ENCODE data around the gene TMSB4X. TPM values are rescaled to one million over a fixed set of nuclear protein-coding genes. Genes with fewer than 3 reads are reported as not detected.

TMSB4X gene
- polyA plus RNA-seq (2012; ENCODE audit: insufficient read length, low read depth) = 1,944 TPM

- TF ChIP-seq POLR2AphosphoS5 (IDR thresholded peaks at IDR 0.05; ENCODE audit: low read depth, low read length) (peak; percentile 97), TAF1 (IDR thresholded peaks at IDR 0.05; ENCODE audit: borderline replicate concordance, insufficient read depth, low read length) (peak; percentile 86), FOXP2 (optimal IDR thresholded peaks at IDR 0.05; ENCODE audit: borderline replicate concordance, extremely low read depth, extremely low read length, insufficient read depth) (peak; percentile 89), SIN3A (IDR thresholded peaks at IDR 0.05; ENCODE audit: borderline replicate concordance, insufficient read depth, low read length) (no peak)
- TF ChIP-seq, protein P1, sequence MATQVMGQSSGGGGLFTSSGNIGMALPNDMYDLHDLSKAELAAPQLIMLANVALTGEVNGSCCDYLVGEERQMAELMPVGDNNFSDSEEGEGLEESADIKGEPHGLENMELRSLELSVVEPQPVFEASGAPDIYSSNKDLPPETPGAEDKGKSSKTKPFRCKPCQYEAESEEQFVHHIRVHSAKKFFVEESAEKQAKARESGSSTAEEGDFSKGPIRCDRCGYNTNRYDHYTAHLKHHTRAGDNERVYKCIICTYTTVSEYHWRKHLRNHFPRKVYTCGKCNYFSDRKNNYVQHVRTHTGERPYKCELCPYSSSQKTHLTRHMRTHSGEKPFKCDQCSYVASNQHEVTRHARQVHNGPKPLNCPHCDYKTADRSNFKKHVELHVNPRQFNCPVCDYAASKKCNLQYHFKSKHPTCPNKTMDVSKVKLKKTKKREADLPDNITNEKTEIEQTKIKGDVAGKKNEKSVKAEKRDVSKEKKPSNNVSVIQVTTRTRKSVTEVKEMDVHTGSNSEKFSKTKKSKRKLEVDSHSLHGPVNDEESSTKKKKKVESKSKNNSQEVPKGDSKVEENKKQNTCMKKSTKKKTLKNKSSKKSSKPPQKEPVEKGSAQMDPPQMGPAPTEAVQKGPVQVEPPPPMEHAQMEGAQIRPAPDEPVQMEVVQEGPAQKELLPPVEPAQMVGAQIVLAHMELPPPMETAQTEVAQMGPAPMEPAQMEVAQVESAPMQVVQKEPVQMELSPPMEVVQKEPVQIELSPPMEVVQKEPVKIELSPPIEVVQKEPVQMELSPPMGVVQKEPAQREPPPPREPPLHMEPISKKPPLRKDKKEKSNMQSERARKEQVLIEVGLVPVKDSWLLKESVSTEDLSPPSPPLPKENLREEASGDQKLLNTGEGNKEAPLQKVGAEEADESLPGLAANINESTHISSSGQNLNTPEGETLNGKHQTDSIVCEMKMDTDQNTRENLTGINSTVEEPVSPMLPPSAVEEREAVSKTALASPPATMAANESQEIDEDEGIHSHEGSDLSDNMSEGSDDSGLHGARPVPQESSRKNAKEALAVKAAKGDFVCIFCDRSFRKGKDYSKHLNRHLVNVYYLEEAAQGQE (IDR thresholded peaks at IDR 0.05; ENCODE audit: insufficient read depth in 1 of 2, low read depth in 2 of 2, low read length in 2 of 2) = 0 out of 4 replicates have a peak, but pooled peaks of 1 of the 2 experiments have one; percentile 22
These were observed at the start of gene TMSB4X for GRCh38 chrX:12974796-12975669. Gene TMSB4X, plus strand, starts transcription at chrX:12975110.

DNA sequence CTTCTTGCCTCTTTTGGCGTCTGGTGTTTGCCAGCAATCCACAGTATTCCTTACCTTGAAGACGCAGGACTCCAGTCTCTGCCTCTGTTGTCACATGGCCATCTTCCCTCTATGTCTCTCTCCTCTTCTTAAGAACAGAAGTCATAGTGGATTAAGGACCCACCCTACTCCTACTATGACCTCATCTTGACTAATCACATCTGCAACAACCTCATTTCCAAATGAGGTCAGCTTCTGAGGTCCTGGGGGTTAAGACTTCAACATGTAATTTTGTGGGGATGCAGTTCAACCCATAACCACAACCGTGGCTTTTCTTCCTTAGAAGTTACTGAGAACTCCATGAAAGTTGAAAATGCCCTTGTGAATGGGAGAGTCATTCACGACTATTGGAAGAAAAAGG lies 45.2 kb upstream of the TMSB4X start:
- TF ChIP-seq FOXP2 (optimal IDR thresholded peaks at IDR 0.05; ENCODE audit: borderline replicate concordance, extremely low read depth, extremely low read length, insufficient read depth) = no peak
- TF ChIP-seq TAF1 (IDR thresholded peaks at IDR 0.05; ENCODE audit: borderline replicate concordance, insufficient read depth, low read length) = no peak
- TF ChIP-seq, protein P1 (IDR thresholded peaks at IDR 0.05; ENCODE audit: insufficient read depth in 1 of 2, low read depth in 2 of 2, low read length in 2 of 2) = no peak
- no peak for TF ChIP-seq SIN3A (IDR thresholded peaks at IDR 0.05; ENCODE audit: borderline replicate concordance, insufficient read depth, low read length)
- TF ChIP-seq POLR2AphosphoS5 (IDR thresholded peaks at IDR 0.05; ENCODE audit: low read depth, low read length) = no peak

- TF ChIP-seq FOXP2 (optimal IDR thresholded peaks at IDR 0.05; ENCODE audit: borderline replicate concordance, extremely low read depth, extremely low read length, insufficient read depth) (no peak), TAF1 (IDR thresholded peaks at IDR 0.05; ENCODE audit: borderline replicate concordance, insufficient read depth, low read length) (no peak), SIN3A (IDR thresholded peaks at IDR 0.05; ENCODE audit: borderline replicate concordance, insufficient read depth, low read length) (no peak)
- TF ChIP-seq, protein P1 (IDR thresholded peaks at IDR 0.05; ENCODE audit: insufficient read depth in 1 of 2, low read depth in 2 of 2, low read length in 2 of 2) = no peak
These were observed 44.8 kb upstream of the TMSB4X start for GRCh38 chrX:12930150-12930549.

GRCh38 chrX:12932244-12932643 lies 42.7 kb upstream of the TMSB4X start:
- TF ChIP-seq POLR2AphosphoS5 (IDR thresholded peaks at IDR 0.05; ENCODE audit: low read depth, low read length) (no peak), TAF1 (IDR thresholded peaks at IDR 0.05; ENCODE audit: borderline replicate concordance, insufficient read depth, low read length) (no peak), FOXP2 (optimal IDR thresholded peaks at IDR 0.05; ENCODE audit: borderline replicate concordance, extremely low read depth, extremely low read length, insufficient read depth) (no peak), SIN3A (IDR thresholded peaks at IDR 0.05; ENCODE audit: borderline replicate concordance, insufficient read depth, low read length) (no peak)
- TF ChIP-seq, protein P1 (IDR thresholded peaks at IDR 0.05; ENCODE audit: insufficient read depth in 1 of 2, low read depth in 2 of 2, low read length in 2 of 2) = no peak
